ENCODE results near the gene ATP5PO.

GRCh38 chr21:33914188-33914587 lies 1.4 kb downstream of the ATP5PO start:
- TF ChIP-seq CTCF (IDR thresholded peaks at IDR 0.05 in 4 of 5, conservative IDR thresholded peaks at IDR 0.05 in 1 of 5) (no peak), POLR2A (IDR thresholded peaks at IDR 0.05) (no peak)

Measured in gastrocnemius medialis (tissue), 4 donors.